HepG2 (cell line): Measurements from ENCODE around the gene SLC10A1. TPM values are rescaled to one million over a fixed set of nuclear protein-coding genes. Genes with fewer than 3 reads are reported as not detected.

Source experiments
- ATAC-seq: fragments of 200-7000 bp; cut with Tn5 transposase; 3 replicates; pipeline ENCODE4 v1.9.1; 2020; ENCODE audit warnings: mild to moderate bottlenecking, moderate library complexity
- BruUV-seq: library from RNA; stranded (reverse); fragments of 400-500 nt; replicated peaks from 2 replicates; lab custom pipeline; 2021; lab: Mats Ljungman, UMichigan
- CTCF ChIA-PET: fragments of 300-600 bp; formaldehyde crosslinking; extraction: SDS; loops from one replicate; lab custom pipeline; 2021; ENCODE audit warnings: low total read pairs, inconsistent platforms, low intra/inter-chr PET ratio; lab: Yijun Ruan, JAX
- POLR2A ChIA-PET: fragments of 350-600 bp; sonication (Branson Sonifier 250); formaldehyde crosslinking; loops from one replicate; lab custom pipeline; 2020; ENCODE audit warnings: antibody characterized with exemption, inconsistent platforms; lab: Yijun Ruan, JAX
- DNase-seq: peaks from one replicate; pipeline ENCODE4 v3.0.0-alpha.2; 2015; ENCODE audit warnings: low spot score
- FAIRE-seq: peaks from 3 replicates; lab custom pipeline; 2011; peaks lifted over from hg19 to GRCh38; lab: Jason Lieb, UNC
- H2AFZ ChIP-seq: one replicate; pipeline ENCODE4 v1.6.1; 2011; ENCODE audit warnings: low read length, inconsistent platforms
- H3K27ac ChIP-seq: fragments of 300-600 bp; 3 replicates; pipeline ENCODE4 v1.8.0; 2011; ENCODE audit warnings: mixed run types, mild to moderate bottlenecking, mixed read lengths, low read length, inconsistent platforms; ENCODE audit not compliant: insufficient read depth; ENCODE audit errors: extremely low read length
- H3K27me3 ChIP-seq, 2 experiments: fragments of 200-600 bp in 1 of 2; 2 replicates in 1 of 2; 3 replicates in 1 of 2; pipeline versions ENCODE4 v1.6.0 to v1.8.0; 2011; ENCODE audit warnings: low read length in 2 of 2, mild to moderate bottlenecking in 2 of 2, moderate library complexity in 2 of 2, inconsistent platforms in 1 of 2; ENCODE audit not compliant: insufficient read depth in 2 of 2, control insufficient read depth in 1 of 2
- H3K36me3 ChIP-seq, 2 experiments: fragments of 200-600 bp in 1 of 2; replicated peaks in 1 of 2; 2 replicates in 1 of 2; 3 replicates in 1 of 2; pipeline versions ENCODE4 v1.5.1 to v1.8.0; 2011; ENCODE audit warnings: low read length in 2 of 2, inconsistent platforms in 1 of 2; ENCODE audit not compliant: insufficient read depth in 2 of 2, control insufficient read depth in 1 of 2
- H3K4me1 ChIP-seq: 2 replicates; pipeline ENCODE4 v1.5.1; 2012; ENCODE audit warnings: low read length, inconsistent platforms; ENCODE audit not compliant: insufficient read depth
- H3K4me2 ChIP-seq: 2 replicates; pipeline ENCODE4 v1.6.0; 2011; ENCODE audit warnings: low read depth, low read length, inconsistent platforms
- H3K4me3 ChIP-seq, 3 experiments: fragments of 200-600 bp in 1 of 3; sonication (generic), shearing (Covaris generic) in 1 of 3; replicated peaks in 1 of 3; 2 replicates each; pipeline ENCODE4 v1.5.1; 2011 to 2016; ENCODE audit warnings: low read length in 3 of 3, inconsistent platforms in 2 of 3, low read depth in 2 of 3, mild to moderate bottlenecking in 2 of 3, control low read depth in 1 of 3, mixed read lengths in 1 of 3; ENCODE audit not compliant: insufficient read depth in 1 of 3
- H3K79me2 ChIP-seq: one replicate; pipeline ENCODE4 v1.6.1; 2011; ENCODE audit warnings: low read length, inconsistent platforms; ENCODE audit not compliant: insufficient read depth
- H3K9ac ChIP-seq: 2 replicates; pipeline ENCODE4 v1.6.0; 2011; ENCODE audit warnings: mild to moderate bottlenecking, low read depth, low read length, inconsistent platforms; ENCODE audit not compliant: insufficient read depth
- H3K9me3 ChIP-seq: 2 replicates; pipeline ENCODE4 v1.5.1; 2012; ENCODE audit warnings: mild to moderate bottlenecking, low read length
- H4K20me1 ChIP-seq: 2 replicates; pipeline ENCODE4 v1.6.0; 2011; ENCODE audit warnings: inconsistent platforms, mild to moderate bottlenecking, low read length, moderate library complexity; ENCODE audit not compliant: insufficient read depth
- CENPT ChIP-seq: sonication (generic); formaldehyde crosslinking; IDR thresholded peaks from 2 replicates; pipeline ENCODE4 v1.8.0; 2022; ENCODE audit warnings: low read depth, mild to moderate bottlenecking, moderate library complexity, missing genetic modification reagents
- HNF4G ChIP-seq, 2 experiments: sonication (generic) in 1 of 2; formaldehyde crosslinking in 1 of 2; IDR thresholded peaks; 2 replicates each; pipeline versions ENCODE4 v1.4.0 to v1.6.1; 2011 to 2020; ENCODE audit warnings: borderline replicate concordance in 2 of 2, low read depth in 2 of 2, mild to moderate bottlenecking in 2 of 2, low read length in 1 of 2, missing genetic modification reagents in 1 of 2, moderate library complexity in 1 of 2
- ISX ChIP-seq: sonication (generic); formaldehyde crosslinking; conservative IDR thresholded peaks from 2 replicates; pipeline ENCODE4 v1.5.0; 2020; ENCODE audit warnings: missing genetic modification reagents
- KLF16 ChIP-seq, 2 experiments: sonication (generic) in 1 of 2; formaldehyde crosslinking in 1 of 2; IDR thresholded peaks; 2 replicates each; pipeline versions ENCODE4 v1.6.1 to v1.8.0; 2016 to 2023; ENCODE audit warnings: missing genetic modification reagents in 2 of 2, missing compliant biosample characterization in 1 of 2
- MXD4 ChIP-seq: IDR thresholded peaks from 2 replicates; pipeline ENCODE4 v1.6.1; 2016; ENCODE audit warnings: mild to moderate bottlenecking, missing biosample characterization, missing genetic modification reagents
- MYNN ChIP-seq: sonication (generic); formaldehyde crosslinking; IDR thresholded peaks from 2 replicates; pipeline ENCODE4 v1.4.0; 2020; ENCODE audit warnings: mild to moderate bottlenecking, low read depth, missing genetic modification reagents
- MYPOP ChIP-seq: sonication (generic); formaldehyde crosslinking; IDR thresholded peaks from 2 replicates; pipeline ENCODE4 v1.8.1; 2023; ENCODE audit warnings: mild to moderate bottlenecking, moderate library complexity, missing genetic modification reagents
- PCBP2 ChIP-seq: fragments of 200-400 bp; formaldehyde crosslinking; optimal IDR thresholded peaks from 2 replicates; pipeline ENCODE3; 2018; ENCODE audit warnings: low read length, low read depth; ENCODE audit not compliant: poor library complexity, severe bottlenecking
- ZNF556 ChIP-seq: sonication (generic); formaldehyde crosslinking; IDR thresholded peaks from 2 replicates; pipeline ENCODE4 v1.4.0; 2020; ENCODE audit warnings: mild to moderate bottlenecking, missing genetic modification reagents, borderline replicate concordance
- ZNF580 ChIP-seq: IDR thresholded peaks from 2 replicates; pipeline ENCODE4 v1.6.1; 2016; ENCODE audit warnings: low read depth, borderline replicate concordance
- ZNF841 ChIP-seq: sonication (generic); formaldehyde crosslinking; IDR thresholded peaks from 2 replicates; pipeline ENCODE4 v1.8.1; 2023; ENCODE audit warnings: missing genetic modification reagents, borderline replicate concordance
- ZSCAN25 ChIP-seq: sonication (generic); formaldehyde crosslinking; IDR thresholded peaks from 2 replicates; pipeline ENCODE4 v1.8.0; 2022; ENCODE audit warnings: mild to moderate bottlenecking, missing genetic modification reagents
- WGBS: methylation state at CpG from one replicate; pipeline ENCODE4 v1.1.6; 2017; ENCODE audit warnings: low lambda C conversion rate; 5-methylcytosine and 5-hydroxymethylcytosine counted together
- in situ Hi-C: cut with HindIII; loops from 2 replicates; pipeline ENCODE4 v1.10.0; 2017; ENCODE audit warnings: low pct_unique_long_range_greater_than_20kb; ENCODE audit not compliant: extremely low pct_ligation_motif_present
- intact Hi-C: fragments of 100-400 bp; cut with micrococcal nuclease; formaldehyde crosslinking; loops from one replicate; pipeline ENCODE4 v1.10.0; 2022; ENCODE audit not compliant: unreplicated experiment
- polyA plus RNA-seq, 8 experiments: library from polyadenylated mRNA; depleted of rRNA in 3 of 8; stranded (reverse) in 7 of 8; unstranded in 1 of 8; fragments of >200 nt; fragmentation: Illumina TruSeq in 4 of 8; extraction: Trizol in 4 of 8; gene quantifications; 2 replicates each; pipeline versions ENCODE4 v1.2.1 to v1.2.3, GENCODE V29; 2011 to 2016; ENCODE audit warnings: low read depth in 4 of 8, missing spikeins in 1 of 8, mixed read lengths in 1 of 8; ENCODE audit not compliant: insufficient read depth in 1 of 8
- total RNA-seq, 5 experiments: library from RNA; depleted of rRNA; stranded (reverse); fragments of >200 nt; fragmentation: Illumina TruSeq; extraction: Trizol; gene quantifications; 2 replicates each; pipeline ENCODE4 v1.2.3, GENCODE V29; 2016; ENCODE audit warnings: low read depth in 1 of 5

The SLC10A1 gene
- total and polyA plus RNA-seq, 2 of the 13 experiments (the other 11 are each of a cell fraction or from before 2014, with no cell fraction given), result 0.17 TPM; not detected in 1

- Histone ChIP-seq H2AFZ (no peak overlapping the region), H3K9me3 (no peaks in the 10 kb centered on the region), H3K79me2 (no peaks in the 10 kb centered on the region), H3K4me3 (no peak overlapping the region), H4K20me1 (no peaks in the 10 kb centered on the region), H3K36me3 (no peaks in the 10 kb centered on the region), H3K4me2 (no peak overlapping the region), H3K4me1 (peaks cover 12% of the 10 kb centered on the region), H3K27me3 (peaks cover 0 to 3% of the 10 kb centered on the region in 2 experiments; a peak in 1 of 5 replicates), H3K9ac (no peak overlapping the region), H3K27ac (no peak overlapping the region)
- ChIA-PET CTCF (no interaction called here), POLR2A (no interaction called here)
- in situ Hi-C loops (no loop called here), intact Hi-C loops (no loop called here)
- 55% methylated on average over 2 of the region's 2 CpGs for WGBS
- ATAC-seq, result no peak
- DNase-seq, result no peak
- no TSS peak for BruUV-seq
- no peak for FAIRE-seq
- no peak for TF ChIP-seq ZNF841 (CRISPR knock-in tag)
- no peak for TF ChIP-seq PCBP2
- no peak for TF ChIP-seq ISX
- TF ChIP-seq MYPOP, result no peak
- TF ChIP-seq ZNF556 (CRISPR knock-in tag), result no peak
- TF ChIP-seq KLF16 (CRISPR knock-in tag; IDR thresholded peaks at IDR 0.05), result no peak
- TF ChIP-seq ZNF580 (CRISPR knock-in tag), result no peak
- no peak for TF ChIP-seq HNF4G (IDR thresholded peaks at IDR 0.05; ENCODE audit: borderline replicate concordance, low read depth, low read length)
- no peak for TF ChIP-seq HNF4G (CRISPR knock-in tag; IDR thresholded peaks at IDR 0.05; ENCODE audit: borderline replicate concordance, low read depth)
- TF ChIP-seq MYNN (CRISPR knock-in tag), result no peak
- TF ChIP-seq MXD4 (CRISPR knock-in tag), result no peak
- TF ChIP-seq CENPT (CRISPR knock-in tag), result no peak
- no peak for TF ChIP-seq ZSCAN25 (CRISPR knock-in tag)
These were observed 23.9 kb upstream of the SLC10A1 start for GRCh38 chr14:69820991-69821390.
